ENCODE results near the gene PKN1. TPM values are rescaled to one million over a fixed set of nuclear protein-coding genes. Genes with fewer than 3 reads are reported as not detected.

PKN1 gene
- total and polyA plus RNA-seq, 2 of the 13 experiments (the other 11 are each of a cell fraction or from before 2014, with no cell fraction given), result 45.7 to 54.5 TPM

DNA sequence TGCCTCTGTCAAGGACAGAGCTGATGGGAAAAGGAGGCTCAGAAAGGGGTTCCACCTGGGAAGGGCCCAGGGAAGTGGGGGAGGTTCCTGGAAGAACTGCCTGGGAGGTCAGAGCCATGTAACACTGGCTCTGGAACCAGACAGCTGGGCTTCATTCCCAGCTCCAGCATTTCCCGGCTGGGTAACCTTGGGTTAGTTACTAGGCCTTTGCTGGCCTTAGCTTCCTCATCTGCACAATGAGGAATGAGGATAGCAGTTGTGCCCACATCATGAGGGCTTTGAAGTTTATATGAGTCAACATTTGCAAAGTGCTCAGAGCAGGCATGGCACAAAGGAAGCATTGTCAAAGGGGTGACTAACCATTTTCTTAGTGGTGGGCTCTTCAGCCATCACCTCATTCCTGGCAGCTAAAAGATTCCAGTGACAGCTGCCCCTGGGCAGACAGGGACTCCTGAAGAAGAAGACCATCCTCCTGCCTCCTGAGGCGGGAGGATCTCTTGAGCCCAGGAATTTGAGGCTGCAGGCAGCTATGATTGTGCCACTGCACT, 86.8 kb downstream of the PKN1 start:
- no peak overlapping the region for H2AFZ ChIP-seq (ENCODE audit: low read length)
- peaks cover 31% of the 10 kb centered on the region for H3K79me2 ChIP-seq (ENCODE audit: insufficient read depth, low read length)
- DNase-seq (ENCODE audit: low spot score) (peak; percentile 99), FAIRE-seq (peak; percentile 90), ATAC-seq (peak; percentile 71)
- peak overlapping the region; percentile 81 for H3K9ac ChIP-seq (ENCODE audit: insufficient read depth, low read depth, low read length)
- H4K20me1 ChIP-seq (ENCODE audit: insufficient read depth, low read length), result peaks cover 26% of the 10 kb centered on the region
- H3K4me2 ChIP-seq (ENCODE audit: low read depth, low read length), result peak overlapping the region; percentile 75
- intact Hi-C loops (cut with micrococcal nuclease; ENCODE audit: unreplicated experiment), result loop anchor here (1.0 kb wide), 1 partner anchor 9 kb away; the partner anchor contains the start of gene TECR
- no TSS peak for BruUV-seq (replicated peaks)
- peaks cover 60% of the 10 kb centered on the region for H3K4me1 ChIP-seq (ENCODE audit: insufficient read depth, low read length)
- POLR2A ChIA-PET, result interaction anchor here (0.9 to 5.8 kb wide), 13 partner anchors 9 to 54 kb away, joined by 3 to 123 read pairs (median 6); partner anchors contain the start of genes GIPC1, NDUFB7 and TECR
- no peaks in the 10 kb centered on the region for H3K9me3 ChIP-seq (ENCODE audit: low read length)
- CTCF ChIA-PET (ENCODE audit: low intra/inter-chr PET ratio, low total read pairs), result no interaction called here
- peak overlapping the region; percentile 97 for H3K27ac ChIP-seq (ENCODE audit: extremely low read length, insufficient read depth, low read length)
- no peaks in the 10 kb centered on the region; a peak in 1 of 5 replicates for H3K27me3 ChIP-seq (ENCODE audit: control insufficient read depth in 1 of 2, insufficient read depth in 2 of 2, low read length in 2 of 2)
- WGBS (ENCODE audit: low lambda C conversion rate), result 11% methylated on average over 1 of the region's 2 CpGs
- in situ Hi-C loops (cut with HindIII; ENCODE audit: extremely low pct_ligation_motif_present, low pct_unique_long_range_greater_than_20kb), result no loop called here
- H3K36me3 ChIP-seq (replicated peaks in 1 of 2; ENCODE audit: control insufficient read depth in 1 of 2, insufficient read depth in 2 of 2, low read length in 2 of 2), result peaks cover 9 to 17% of the 10 kb centered on the region in 2 experiments
- H3K4me3 ChIP-seq (replicated peaks in 1 of 3; ENCODE audit: insufficient read depth in 1 of 3, low read depth in 2 of 3, low read length in 3 of 3), result peak overlapping the region in 1 of 3 experiments; percentile 70; a peak in 2 of 6 replicates
- TF ChIP-seq ZBTB3 (CRISPR knock-in tag; IDR thresholded peaks at IDR 0.05; ENCODE audit: borderline replicate concordance, low read depth) (no peak), HCFC1 (IDR thresholded peaks at IDR 0.05; ENCODE audit: low read depth, low read length) (no peak), TCF12 (IDR thresholded peaks at IDR 0.05) (no peak), TCF12 (CRISPR knock-in tag; IDR thresholded peaks at IDR 0.05) (no peak), NR2F6 (IDR thresholded peaks at IDR 0.05) (peak; percentile 59; the same call in 1 of the 2 replicates), NR2F6 (CRISPR knock-in tag; IDR thresholded peaks at IDR 0.05) (peak; percentile 72), ZBTB33 (CRISPR knock-in tag; IDR thresholded peaks at IDR 0.05) (0 out of 2 replicates have a peak, but pooled peaks have one; percentile 4), MIXL1 (CRISPR knock-in tag; IDR thresholded peaks at IDR 0.05) (peak; percentile 77), ZEB1 (IDR thresholded peaks at IDR 0.05; ENCODE audit: insufficient replicate concordance, low read depth) (no peak), SRSF4 (IDR thresholded peaks at IDR 0.05; ENCODE audit: low read depth, low read length, poor library complexity, severe bottlenecking) (no peak), ZNF816 (CRISPR knock-in tag; IDR thresholded peaks at IDR 0.05; ENCODE audit: borderline replicate concordance) (no peak), HNRNPH1 (optimal IDR thresholded peaks at IDR 0.05; ENCODE audit: low read depth, low read length) (no peak), GABPA (IDR thresholded peaks at IDR 0.05; ENCODE audit: low read depth, low read length) (no peak), GABPA (CRISPR knock-in tag; IDR thresholded peaks at IDR 0.05; ENCODE audit: low read depth) (peak; percentile 40)
- TF ChIP-seq, protein P1, sequence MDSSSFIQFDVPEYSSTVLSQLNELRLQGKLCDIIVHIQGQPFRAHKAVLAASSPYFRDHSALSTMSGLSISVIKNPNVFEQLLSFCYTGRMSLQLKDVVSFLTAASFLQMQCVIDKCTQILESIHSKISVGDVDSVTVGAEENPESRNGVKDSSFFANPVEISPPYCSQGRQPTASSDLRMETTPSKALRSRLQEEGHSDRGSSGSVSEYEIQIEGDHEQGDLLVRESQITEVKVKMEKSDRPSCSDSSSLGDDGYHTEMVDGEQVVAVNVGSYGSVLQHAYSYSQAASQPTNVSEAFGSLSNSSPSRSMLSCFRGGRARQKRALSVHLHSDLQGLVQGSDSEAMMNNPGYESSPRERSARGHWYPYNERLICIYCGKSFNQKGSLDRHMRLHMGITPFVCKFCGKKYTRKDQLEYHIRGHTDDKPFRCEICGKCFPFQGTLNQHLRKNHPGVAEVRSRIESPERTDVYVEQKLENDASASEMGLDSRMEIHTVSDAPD (CRISPR knock-in tag; IDR thresholded peaks at IDR 0.05), result peak; percentile 42; the same call in 1 of the 2 replicates
- TF ChIP-seq, protein P2, sequence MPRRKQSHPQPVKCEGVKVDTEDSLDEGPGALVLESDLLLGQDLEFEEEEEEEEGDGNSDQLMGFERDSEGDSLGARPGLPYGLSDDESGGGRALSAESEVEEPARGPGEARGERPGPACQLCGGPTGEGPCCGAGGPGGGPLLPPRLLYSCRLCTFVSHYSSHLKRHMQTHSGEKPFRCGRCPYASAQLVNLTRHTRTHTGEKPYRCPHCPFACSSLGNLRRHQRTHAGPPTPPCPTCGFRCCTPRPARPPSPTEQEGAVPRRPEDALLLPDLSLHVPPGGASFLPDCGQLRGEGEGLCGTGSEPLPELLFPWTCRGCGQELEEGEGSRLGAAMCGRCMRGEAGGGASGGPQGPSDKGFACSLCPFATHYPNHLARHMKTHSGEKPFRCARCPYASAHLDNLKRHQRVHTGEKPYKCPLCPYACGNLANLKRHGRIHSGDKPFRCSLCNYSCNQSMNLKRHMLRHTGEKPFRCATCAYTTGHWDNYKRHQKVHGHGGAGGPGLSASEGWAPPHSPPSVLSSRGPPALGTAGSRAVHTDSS (CRISPR knock-in tag; conservative IDR thresholded peaks at IDR 0.05), result no peak
- TF ChIP-seq, protein P3, sequence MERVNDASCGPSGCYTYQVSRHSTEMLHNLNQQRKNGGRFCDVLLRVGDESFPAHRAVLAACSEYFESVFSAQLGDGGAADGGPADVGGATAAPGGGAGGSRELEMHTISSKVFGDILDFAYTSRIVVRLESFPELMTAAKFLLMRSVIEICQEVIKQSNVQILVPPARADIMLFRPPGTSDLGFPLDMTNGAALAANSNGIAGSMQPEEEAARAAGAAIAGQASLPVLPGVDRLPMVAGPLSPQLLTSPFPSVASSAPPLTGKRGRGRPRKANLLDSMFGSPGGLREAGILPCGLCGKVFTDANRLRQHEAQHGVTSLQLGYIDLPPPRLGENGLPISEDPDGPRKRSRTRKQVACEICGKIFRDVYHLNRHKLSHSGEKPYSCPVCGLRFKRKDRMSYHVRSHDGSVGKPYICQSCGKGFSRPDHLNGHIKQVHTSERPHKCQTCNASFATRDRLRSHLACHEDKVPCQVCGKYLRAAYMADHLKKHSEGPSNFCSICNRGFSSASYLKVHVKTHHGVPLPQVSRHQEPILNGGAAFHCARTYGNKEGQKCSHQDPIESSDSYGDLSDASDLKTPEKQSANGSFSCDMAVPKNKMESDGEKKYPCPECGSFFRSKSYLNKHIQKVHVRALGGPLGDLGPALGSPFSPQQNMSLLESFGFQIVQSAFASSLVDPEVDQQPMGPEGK (CRISPR knock-in tag; IDR thresholded peaks at IDR 0.05), result peak; percentile 58

Measured in HepG2 (cell line).